Inflammatory macrophage treated with lipopolysaccharide for 4 hours (primary cell): ENCODE data around the gene CASP9.

ENCODE experiments used
- DNase-seq: peaks from one replicate; pipeline ENCODE4 v3.0.0-alpha.2; 2020

The CASP9 gene

GRCh38 chr1:15444468-15445389, 79.3 kb downstream of the CASP9 start:
- no peak for DNase-seq

GRCh38 chr1:15443281-15443680, 80.7 kb downstream of the CASP9 start:
- no peak for DNase-seq

- no peak for DNase-seq
These were observed 81.3 kb downstream of the CASP9 start for GRCh38 chr1:15442759-15443158.

- DNase-seq = no peak
These were observed 81.9 kb downstream of the CASP9 start for GRCh38 chr1:15442119-15442518.
